GM18909 (cell line): ENCODE data around the gene CEP164.

Source experiments
- ATAC-seq: cut with Tn5 transposase; IDR thresholded peaks from one replicate; pipeline ENCODE4 v1.9.1; 2021; ENCODE audit warnings: mild to moderate bottlenecking; ENCODE audit not compliant: unreplicated experiment, poor library complexity

Gene CEP164

GRCh38 chr11:117356126-117356890 lies 28.7 kb downstream of the CEP164 start:
- ATAC-seq: no peak

- ATAC-seq: no peak
Measured at GRCh38 chr11:117361432-117361831, 33.8 kb downstream of the CEP164 start.

- no peak for ATAC-seq
Measured at GRCh38 chr11:117366248-117366647, 38.6 kb downstream of the CEP164 start.

- no peak for ATAC-seq
Measured at GRCh38 chr11:117366875-117367274, 39.2 kb downstream of the CEP164 start.

- no peak for ATAC-seq
Measured at GRCh38 chr11:117369534-117369933, 41.9 kb downstream of the CEP164 start.

GRCh38 chr11:117371453-117371852 lies 43.8 kb downstream of the CEP164 start:
- ATAC-seq: no peak

GRCh38 chr11:117374316-117375055 lies 46.8 kb downstream of the CEP164 start:
- no peak for ATAC-seq

- ATAC-seq: no peak
Measured at GRCh38 chr11:117375960-117376359, 48.3 kb downstream of the CEP164 start.

- ATAC-seq: no peak
Measured at GRCh38 chr11:117376517-117376916, 48.9 kb downstream of the CEP164 start.

- no peak for ATAC-seq
Measured at GRCh38 chr11:117378976-117379865, 51.6 kb downstream of the CEP164 start.

- no peak for ATAC-seq
Measured at GRCh38 chr11:117380676-117381075, 53.0 kb downstream of the CEP164 start.

GRCh38 chr11:117381481-117382387 lies 54.1 kb downstream of the CEP164 start:
- ATAC-seq: no peak

- ATAC-seq: no peak
Measured at GRCh38 chr11:117382746-117383145, 55.1 kb downstream of the CEP164 start.

GRCh38 chr11:117384045-117384444 lies 56.4 kb downstream of the CEP164 start:
- ATAC-seq: no peak

GRCh38 chr11:117385471-117385870 lies 57.8 kb downstream of the CEP164 start:
- ATAC-seq: no peak

- ATAC-seq: no peak
Measured at GRCh38 chr11:117385906-117386305, 58.3 kb downstream of the CEP164 start.

- ATAC-seq: no peak
Measured at GRCh38 chr11:117387992-117388755, 60.5 kb downstream of the CEP164 start.

- no peak for ATAC-seq
Measured at GRCh38 chr11:117390743-117391142, 63.1 kb downstream of the CEP164 start.

- ATAC-seq: no peak
Measured at GRCh38 chr11:117391181-117391580, 63.5 kb downstream of the CEP164 start.
